GM19351 (cell line): ENCODE measurements around the gene HNRNPC.
"Not testable (repeated sequence)": the region's sequence is repeated elsewhere in the genome, so short reads cannot be mapped to it uniquely, and the experiment has no call there.

Experiments
- ATAC-seq: cut with Tn5 transposase; IDR thresholded peaks from one replicate; pipeline ENCODE4 v1.9.1; 2021; ENCODE audit warnings: mild to moderate bottlenecking, moderate library complexity; ENCODE audit not compliant: unreplicated experiment

Gene HNRNPC

DNA sequence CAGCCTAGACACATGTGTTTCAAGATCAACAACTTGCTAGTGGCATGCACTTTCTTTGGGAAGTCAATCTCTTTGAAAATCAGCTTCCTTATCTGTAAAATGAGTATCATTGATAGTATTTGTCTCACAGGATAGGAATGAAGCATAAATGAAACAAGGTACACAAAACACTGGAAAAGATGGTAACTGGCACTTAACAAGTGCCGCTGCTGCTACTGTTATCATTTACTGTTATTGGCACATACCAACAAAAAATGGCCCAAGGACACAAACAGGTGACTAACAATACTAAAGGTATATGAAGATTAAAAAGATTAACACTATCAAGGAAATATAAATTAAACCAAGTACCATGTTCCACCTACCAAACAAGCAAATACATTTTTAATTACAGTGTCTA, 20.9 kb downstream of the HNRNPC start:
- ATAC-seq: no peak

DNA sequence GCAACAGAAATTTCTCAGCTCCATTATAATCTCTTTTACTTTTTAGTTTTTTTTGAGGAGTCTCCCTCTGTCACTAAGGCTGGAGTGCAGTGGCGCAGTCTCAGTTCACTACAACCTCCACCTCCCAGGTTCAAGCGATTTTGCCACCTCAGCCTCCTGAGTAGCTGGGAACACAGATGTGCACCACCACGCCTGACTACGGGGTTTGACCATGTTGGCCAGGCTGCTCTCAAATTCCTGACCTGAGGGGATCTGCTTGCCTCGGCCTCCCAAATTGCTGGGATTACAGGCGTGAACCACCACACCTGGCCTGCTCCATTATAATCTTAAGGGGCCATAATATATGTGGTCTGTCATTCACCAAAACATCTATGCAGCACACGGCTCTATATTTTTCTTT, 23.4 kb downstream of the HNRNPC start:
- no peak for ATAC-seq

DNA sequence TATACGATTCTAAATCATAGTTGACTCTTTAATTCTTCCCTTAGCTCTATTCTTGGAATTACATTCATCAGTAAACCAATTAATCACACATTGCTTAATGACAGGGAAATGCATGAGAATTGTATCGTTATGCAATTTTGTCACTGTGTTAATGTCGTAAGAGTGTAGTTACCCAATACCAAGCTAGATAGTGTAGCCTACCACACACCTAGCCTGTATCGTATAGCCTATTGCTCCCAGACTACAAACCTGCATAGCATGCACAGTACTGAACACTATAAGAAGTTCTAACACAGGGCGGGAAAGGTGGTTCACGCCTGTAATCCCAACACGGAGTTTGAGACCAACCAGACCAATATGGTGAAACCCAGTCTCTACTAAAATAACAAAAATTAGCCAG, 24.7 kb downstream of the HNRNPC start:
- no peak for ATAC-seq

DNA sequence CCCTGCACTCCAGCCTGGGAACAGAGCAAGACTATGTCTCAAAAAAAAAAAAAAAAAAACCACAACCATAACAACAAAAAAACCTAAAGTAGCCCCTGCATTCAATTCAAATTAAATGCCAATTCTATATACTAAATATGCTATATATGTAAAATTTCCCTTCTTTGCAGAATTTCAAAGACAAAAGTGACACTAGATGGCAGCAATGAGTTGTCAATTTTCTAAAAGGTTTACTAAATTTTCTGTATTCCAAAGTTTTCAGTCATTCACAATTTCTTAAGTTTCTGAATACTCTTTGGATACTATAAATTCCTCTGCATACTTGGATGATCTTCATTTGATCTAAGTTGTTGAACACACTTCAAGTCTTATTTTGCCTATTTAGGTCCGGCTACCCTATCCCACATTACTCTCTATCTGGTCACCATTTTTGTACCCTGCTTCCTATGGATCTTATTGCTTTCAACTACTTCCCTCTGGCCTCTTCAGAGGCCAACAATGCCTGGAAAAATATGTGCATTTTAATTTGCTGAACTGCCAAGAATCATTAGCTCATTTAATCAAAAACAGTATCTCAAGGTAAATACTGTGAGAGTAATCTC, 27.9 kb downstream of the HNRNPC start:
- no peak for ATAC-seq

DNA sequence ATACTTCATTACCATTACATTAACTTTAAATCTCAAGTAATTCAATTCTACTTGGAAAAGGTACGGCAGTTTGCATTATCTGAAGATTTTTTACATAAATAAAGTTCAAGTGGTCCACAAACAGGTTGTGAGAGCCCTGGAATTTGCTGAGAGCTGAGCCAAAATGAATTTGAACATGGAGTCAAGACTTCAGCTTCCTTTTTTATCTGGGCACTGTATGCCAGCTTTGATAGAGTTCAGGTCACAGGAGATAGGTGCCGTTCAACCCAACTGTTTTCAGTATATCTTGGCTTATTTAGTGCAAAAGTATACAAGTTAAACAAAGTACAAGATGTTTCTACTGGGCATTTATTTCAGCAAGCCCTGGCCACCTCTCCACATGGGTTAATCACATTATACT, 28.8 kb downstream of the HNRNPC start:
- no peak for ATAC-seq

DNA sequence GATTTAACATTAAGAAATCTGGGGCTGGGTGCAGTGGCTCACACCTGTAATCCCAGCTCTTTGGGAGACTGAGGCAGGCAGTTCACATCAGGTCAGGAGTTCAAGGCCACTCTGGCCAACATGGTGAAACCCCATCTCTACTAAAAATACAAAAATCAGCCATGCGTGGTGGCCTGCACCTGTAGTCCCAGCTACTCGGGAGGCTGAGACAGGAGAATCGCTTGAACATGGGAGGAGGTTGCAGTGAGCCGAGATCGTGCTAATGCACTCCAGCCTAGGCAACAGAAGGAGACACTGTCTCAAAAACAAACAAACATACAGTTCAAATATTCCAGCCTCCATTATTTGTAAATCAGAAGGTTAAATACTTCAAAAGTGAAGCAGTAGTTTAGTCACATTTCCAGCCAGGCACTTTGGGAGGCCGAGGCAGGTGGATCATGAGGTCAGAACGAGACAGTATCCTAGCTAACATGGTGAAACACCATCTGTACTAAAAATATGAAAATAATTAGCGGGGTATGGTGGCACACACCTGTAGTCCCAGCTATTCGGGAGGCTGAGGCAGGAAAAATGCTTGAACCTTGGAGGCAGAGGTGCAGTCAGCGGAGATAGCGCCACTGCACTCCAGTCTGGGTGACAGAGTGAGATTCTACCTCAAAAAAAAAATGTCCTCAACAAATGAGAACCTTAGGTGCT, 30.3 kb downstream of the HNRNPC start:
- no peak for ATAC-seq

DNA sequence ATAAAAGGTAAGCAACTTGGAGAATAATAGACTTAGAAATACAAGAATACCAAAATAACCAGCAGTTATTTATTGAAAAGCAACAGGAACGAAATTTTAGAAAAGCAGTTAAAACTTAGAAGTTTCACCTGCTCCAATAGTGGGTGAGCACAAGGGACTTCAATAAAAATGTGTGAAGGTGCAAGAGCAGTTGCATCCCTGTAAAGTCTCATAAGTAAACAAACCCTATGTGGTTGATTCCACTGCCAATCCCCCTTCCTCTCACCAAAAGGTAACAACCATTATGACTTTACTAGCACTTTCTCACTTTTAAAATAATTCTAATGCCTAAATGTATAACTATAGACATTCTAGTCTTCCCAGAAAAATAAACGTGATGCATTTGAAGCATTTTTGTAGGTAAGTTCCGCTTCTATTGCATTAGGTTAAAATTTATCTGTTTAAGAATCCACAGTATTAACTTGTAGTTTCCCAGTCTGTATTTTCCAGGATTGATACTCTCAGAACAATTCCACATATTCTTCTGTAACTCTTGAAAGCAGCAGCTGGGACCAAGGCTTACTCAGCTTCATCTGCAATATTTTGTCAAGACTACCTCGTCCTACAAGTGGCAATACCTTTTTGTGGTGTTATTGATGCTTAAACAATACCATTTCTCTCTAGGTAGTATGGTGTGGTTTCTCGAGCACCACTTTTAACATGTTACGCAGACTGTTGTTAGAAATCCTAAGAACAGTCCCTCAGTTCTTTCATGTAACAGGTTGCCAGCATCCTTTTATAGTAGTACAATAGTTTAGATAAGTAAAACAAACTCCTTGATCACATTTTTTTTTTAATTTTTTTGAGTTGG, 32.1 kb downstream of the HNRNPC start:
- ATAC-seq: no peak

DNA sequence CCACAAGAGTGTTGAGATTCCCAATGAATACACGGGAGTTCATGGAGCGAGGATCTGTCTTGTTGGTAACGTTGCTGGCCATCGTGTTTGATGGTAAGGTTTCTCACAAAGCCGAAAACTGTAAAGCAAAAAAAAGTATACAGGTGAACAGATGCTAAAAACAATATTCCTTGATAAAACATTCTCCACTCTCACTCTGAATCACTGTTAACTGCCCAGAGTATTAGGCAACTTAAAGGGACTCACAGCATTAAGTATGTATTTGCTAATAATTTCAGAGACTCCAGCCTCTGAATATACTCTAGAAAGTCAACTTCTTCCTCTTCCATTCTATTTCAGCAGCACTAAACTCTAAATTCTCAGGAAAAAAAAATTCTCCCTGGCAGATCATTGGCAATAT, 35.1 kb downstream of the HNRNPC start:
- ATAC-seq: no peak

DNA sequence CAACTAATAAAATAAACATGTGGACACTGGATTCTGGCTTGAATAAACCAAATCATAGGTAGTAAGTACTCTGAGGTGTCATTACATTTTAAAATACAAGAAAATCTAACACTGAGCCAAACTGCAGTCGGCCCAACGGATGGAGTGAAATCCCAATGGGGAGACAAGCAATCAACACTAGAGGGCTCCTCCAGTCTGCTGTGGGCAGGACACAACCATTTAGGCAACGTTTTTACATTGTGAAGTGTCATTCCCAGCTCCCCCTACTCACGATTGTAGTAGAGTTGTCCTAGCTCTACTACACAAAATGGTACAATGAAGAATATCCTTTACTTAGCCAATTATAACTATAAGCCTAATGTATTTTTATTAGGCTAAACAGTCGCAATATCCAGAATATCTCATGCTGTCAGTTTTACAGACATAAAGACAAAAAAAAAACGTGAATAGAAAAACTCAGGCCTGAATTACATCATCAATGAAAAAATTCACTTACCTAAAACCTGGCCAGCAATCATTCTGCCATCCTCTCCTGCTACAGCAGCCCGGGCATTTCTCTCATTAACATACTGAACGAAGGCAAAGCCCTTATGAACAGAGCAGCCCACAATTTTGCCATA, 35.7 kb downstream of the HNRNPC start:
- no peak for ATAC-seq

DNA sequence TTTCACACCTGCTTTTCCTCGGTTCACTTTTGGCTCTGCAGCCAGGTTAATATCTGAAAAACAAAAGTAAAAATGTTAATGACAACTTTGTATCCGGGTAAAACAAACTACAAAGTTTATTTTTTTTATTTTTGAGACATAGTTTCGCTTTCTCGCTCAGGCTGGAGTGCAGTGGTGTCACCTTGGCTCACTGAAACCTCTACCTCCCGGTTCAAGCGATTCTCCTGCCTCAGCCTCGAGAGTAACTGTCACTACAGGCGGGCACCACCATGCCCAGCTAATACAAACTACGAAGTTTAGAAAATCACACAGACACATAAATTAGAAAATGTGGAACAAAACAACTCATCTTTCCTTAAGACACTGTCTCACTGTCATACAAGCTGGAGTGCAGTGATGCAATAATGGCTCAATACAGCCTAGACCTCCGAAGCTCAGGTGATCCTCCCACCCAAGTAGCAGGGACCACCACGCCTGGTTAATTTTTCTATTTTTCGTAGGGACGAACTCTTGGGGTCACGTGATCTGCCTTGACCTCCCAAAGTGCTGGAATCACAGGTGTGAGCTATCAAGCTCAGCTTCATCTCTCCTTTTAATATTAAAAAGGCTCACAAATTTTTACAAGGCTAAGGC, 38.1 kb downstream of the HNRNPC start:
- ATAC-seq: no peak

DNA sequence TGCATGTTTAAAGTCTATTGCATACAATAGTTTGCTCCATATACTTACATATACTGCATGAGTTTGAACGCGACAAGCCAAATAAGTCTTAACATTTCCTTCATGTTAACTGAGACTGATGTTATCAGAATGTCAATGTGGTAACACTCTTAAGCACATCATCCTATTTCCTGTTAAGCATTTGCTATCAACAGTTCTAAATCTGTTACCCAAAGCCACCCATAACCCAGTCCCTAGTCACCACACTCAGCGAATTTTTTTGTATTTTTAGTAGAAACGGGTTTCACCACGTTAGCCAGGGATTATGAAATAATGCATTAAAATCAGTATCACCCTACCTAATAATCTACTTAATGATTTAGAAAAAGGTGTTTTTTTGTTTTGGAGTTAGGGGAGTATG, 39.4 kb downstream of the HNRNPC start:
- no peak for ATAC-seq

DNA sequence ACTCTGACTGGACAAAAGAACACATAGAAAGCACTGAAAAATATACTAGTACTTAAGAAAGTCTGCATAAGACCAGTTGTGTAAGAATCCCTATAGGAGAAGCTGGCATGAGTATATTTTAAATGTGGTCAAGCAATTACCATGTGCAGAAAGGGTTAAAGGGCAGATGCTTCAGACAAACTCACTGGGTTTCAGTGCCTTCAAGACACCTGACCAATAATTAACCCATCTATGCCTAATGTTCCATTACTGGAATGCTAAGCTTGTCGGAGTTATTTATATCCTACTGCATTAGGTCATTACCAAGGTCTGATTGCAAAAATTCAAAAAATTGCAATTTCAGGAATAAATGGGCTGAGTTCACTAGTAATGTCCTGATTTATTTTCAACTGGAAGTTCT, 41.3 kb downstream of the HNRNPC start:
- ATAC-seq: no peak

DNA sequence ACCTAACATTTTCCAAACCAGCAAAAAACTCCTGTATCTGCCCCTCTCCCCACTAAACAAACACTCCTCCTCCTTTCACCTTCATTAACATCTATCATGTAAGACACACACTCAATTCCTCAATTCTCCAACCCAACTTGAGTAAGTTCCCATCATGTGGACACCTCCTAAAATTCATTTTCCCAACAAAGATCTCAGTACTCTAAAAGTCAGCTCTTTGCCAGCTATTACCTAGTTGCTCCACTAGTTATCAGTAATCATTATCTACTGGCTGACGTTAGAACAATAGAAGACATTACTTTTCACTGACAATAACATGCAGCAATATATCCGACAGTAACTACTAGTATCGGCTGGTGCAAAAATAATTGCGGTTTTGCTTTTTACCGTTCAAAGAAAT, 42.1 kb downstream of the HNRNPC start:
- no peak for ATAC-seq

DNA sequence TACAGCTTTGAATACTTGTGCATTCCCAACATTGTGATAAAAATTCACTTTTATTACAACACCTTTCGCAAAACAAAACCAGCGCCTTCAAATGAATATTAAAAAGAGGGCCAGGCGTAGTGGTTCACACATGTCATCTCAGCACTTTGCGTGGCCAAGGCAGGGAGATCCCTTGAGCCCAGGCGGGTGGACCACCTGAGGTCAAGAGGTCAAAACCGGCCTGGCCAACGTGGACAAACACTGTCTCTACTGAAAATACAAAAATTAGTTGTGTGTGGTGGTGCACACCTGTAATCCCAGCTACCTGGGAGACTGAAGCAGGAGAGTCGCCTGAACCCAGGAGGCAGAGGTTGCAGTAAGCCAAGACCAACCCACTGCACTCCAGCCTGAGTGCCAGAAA, 42.8 kb downstream of the HNRNPC start:
- ATAC-seq: no peak

DNA sequence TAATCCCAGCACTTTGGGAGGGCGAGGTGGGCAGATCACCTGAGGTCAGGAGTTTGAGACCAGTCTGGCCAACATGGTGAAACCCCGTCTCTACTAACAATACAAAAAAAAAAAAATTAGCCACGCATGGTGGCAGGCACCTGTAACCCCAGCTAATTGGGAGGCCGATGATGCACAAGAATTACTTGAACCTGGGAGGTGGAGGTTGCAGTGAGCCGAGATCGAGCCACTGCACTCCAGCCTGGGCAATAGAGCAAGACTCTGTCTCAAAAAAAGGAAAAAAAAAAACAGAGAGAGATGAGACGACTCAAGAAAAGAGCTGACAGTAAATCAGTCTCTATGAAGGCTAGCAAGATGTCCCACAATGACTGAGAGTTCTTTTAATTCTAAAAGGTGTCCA, 44.1 kb downstream of the HNRNPC start:
- not testable (repeated sequence) for ATAC-seq

DNA sequence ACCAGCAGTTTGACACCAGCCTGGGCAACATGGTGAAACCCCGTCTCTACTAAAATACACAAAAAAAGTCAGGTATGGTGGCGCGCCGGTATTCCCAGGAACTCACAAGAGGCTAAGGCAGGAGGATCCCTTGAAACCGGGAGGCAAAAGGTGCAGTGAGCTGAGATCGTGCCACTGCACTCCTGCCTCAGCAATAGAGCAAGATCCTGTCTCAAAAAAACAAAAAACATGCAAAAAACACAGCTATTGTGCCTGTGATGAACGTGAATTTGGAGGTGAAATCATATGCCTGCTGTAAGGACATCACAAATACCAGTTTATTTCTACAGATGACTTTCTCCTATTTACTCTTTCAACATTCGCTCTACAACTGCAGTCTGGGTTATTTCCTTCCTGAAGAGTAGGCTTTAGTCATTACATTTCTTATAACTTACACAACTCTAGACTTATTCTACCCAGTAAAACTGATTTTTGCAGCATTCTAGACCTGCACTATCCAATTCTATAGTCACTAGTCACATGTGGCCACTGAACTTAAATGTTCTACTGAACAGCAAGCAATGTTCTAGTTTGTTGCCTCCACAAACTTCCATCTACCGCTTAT, 48.3 kb downstream of the HNRNPC start:
- no peak for ATAC-seq

DNA sequence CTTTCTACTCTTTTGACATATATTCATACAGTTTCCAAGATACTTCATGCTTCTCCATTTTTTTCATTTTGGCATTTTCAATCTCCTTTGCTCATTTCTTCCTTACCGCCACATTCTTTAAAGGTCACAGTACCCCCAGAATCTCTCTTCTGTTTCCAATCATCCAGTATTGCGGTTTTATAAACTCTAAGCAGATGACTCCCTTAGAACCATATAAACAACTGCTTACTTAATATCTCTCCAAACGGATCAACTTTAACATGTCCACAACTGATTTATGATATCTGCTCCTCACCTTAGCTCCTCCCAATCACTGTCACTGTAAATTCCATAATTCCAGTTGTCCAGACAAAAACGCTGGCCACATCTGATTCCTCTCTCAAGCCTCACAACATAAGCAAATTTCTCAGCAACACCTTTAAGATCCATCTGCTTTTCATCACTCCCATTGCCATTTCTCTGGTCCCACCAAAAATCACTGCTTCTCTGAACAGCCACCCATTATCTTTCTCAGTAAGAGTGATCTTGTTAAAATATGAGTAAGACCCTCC, 49.6 kb downstream of the HNRNPC start:
- no peak for ATAC-seq

DNA sequence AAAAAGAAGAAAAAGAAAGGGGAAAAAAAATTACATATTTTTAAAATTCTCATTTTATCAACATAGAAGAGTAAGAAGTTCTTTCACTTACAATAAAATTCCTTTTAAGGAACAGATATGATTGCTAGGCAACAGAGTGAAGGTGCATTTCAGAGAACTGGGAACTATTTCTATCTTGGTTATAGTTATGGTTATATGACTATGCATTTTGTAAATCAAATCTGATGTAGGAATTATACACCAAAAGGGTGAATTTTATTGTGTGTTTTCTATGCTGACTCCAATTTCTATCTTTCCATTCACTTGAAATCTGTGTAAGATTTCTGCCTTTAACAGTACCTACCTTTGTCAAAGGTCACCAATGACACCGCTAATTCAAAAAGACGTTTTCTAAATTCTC, 50.1 kb downstream of the HNRNPC start:
- no peak for ATAC-seq

DNA sequence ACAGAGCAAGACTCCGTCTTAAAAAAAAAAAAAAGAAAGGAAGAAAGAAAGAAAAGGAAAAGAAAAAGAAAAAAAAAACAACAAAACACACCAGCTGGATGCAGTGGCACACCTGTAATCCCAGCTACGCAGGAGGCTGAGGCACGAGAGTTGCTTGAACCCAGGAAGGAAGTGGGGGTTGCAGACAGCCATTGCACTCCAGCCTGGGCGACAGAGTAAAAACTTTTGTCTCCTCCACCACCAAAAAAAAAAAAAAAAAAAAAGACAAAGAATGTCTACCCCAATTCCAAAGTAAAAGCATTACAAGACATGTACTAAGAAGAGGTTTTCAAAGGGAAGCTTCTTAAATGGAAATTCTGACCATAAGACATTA, 53.4 kb downstream of the HNRNPC start:
- ATAC-seq: no peak

DNA sequence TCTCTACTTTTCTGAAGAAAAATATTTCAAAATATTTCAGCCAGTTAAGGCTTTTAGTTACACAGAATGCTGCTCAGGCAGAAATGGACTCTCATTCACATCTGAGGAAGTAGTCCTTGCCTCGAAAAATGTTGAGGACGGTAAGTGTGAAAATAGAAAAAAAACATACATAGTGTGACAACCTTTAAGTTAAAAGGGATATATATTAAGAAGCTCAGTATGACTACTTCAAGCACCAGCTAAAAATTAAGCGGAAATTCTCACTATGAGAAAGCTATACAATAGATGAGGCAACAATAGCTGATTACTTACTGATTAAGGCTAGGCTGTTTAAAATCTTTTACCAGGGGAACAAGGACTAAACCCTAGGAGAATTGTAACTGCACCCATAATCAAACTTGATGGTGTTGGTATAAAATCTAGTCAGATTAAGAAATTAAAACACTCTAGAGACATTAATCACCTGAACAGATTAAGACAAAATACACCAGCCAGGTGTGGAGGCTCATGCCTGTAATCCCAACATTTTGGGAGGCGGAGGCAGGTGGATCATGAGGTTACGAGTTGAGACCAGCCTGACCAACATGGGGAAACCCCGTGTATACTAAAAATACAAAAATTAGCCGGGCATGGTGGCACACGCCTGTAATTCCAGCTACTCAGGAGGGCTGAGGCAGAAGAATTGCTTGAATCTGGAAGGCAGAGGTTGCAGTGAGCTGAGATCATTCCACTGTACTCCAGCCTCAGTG, 53.9 kb downstream of the HNRNPC start:
- no peak for ATAC-seq
